ENCODE data around the gene TMIGD1.

GRCh38 chr17:30378241-30378824 lies 44.5 kb upstream of the TMIGD1 start:
- TF ChIP-seq POLR2AphosphoS5 (IDR thresholded peaks at IDR 0.05; ENCODE audit: low read depth, low read length) (no peak), TAF1 (IDR thresholded peaks at IDR 0.05; ENCODE audit: low read depth, low read length) (no peak), POLR2A (IDR thresholded peaks at IDR 0.05; ENCODE audit: low read depth, low read length) (no peak), SPI1 (IDR thresholded peaks at IDR 0.05; ENCODE audit: low read depth, low read length) (no peak)
